KBM-7 (cell line): ENCODE measurements around the gene GNA14.
A peak's percentile ranks its signal among the peaks of the same experiment; 100 is the strongest.
"Not testable (repeated sequence)": the region's sequence is repeated elsewhere in the genome, so short reads cannot be mapped to it uniquely, and the experiment has no call there.

Experiments used
- DNase-seq: peaks from one replicate; pipeline ENCODE4 v3.0.0-alpha.2; 2015
- in situ Hi-C: fragments of 300-500 bp; cut with MboI; formaldehyde crosslinking; loops from 2 replicates; pipeline ENCODE4 v1.14.3; 2020; ENCODE audit warnings: low sequenced_read_pairs, low pct_unique_long_range_greater_than_20kb, mixed read lengths

Gene GNA14

DNA sequence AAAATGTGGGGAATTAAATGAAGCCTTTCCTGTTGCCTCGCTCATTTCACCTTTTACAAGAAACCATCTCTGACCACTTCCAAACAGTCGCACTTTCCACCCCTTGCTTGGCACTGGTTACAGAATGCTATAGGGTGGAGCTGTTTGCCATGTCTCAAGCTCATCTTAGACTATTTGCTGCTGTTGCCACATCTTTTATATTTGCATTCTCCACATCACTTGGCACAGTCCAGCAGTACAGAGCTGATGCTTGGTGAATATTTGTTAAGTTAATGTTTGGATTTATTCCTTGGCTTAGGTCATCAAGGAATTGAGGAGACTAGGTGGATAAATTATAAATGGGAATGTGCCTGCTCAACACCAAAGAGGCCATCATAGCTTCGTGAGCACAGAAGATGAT is 53.2 kb downstream of the GNA14 start:
- in situ Hi-C loops = no loop called here
- DNase-seq = no peak

DNA sequence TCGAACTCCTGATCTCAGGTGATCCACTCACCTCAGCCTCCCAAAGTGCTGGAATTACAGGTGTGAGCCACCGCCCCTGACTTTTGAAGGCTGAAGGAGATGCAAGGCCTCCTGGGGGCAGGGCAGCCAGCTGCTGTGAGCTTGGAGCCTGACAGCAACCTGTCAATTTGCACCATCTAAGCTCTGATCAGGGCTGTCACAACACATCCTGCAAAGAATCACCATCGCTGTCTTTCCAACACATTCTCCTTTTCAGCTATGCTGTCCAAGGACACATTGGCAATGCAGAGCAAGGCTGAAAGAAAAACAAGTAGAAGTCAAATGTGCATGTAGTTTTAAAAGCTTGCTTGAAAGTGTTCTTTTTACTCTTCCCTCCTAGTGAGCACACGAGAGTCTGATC is 54.6 kb downstream of the GNA14 start:
- in situ Hi-C loops = no loop called here
- DNase-seq = no peak

DNA sequence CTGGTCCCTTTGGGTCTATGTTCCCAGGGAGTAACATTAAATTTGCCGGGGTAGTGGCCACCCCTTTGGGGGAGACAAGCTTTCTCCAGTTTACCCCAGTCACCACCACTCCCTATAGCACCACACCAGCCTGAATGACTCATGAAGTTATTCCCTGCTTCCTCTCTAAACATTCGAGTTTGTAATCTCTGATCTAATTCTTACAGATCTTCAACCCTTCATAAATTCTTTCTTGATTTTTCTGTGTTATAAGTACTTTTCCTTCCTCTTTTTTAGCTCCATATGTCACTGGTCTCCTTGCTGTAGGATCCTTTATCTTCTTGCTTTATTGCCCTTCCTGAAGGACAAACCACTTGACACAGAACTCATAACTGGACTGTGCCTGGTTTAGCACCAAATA is 55.6 kb downstream of the GNA14 start:
- DNase-seq = peak; percentile 63
- in situ Hi-C loops = no loop called here

DNA sequence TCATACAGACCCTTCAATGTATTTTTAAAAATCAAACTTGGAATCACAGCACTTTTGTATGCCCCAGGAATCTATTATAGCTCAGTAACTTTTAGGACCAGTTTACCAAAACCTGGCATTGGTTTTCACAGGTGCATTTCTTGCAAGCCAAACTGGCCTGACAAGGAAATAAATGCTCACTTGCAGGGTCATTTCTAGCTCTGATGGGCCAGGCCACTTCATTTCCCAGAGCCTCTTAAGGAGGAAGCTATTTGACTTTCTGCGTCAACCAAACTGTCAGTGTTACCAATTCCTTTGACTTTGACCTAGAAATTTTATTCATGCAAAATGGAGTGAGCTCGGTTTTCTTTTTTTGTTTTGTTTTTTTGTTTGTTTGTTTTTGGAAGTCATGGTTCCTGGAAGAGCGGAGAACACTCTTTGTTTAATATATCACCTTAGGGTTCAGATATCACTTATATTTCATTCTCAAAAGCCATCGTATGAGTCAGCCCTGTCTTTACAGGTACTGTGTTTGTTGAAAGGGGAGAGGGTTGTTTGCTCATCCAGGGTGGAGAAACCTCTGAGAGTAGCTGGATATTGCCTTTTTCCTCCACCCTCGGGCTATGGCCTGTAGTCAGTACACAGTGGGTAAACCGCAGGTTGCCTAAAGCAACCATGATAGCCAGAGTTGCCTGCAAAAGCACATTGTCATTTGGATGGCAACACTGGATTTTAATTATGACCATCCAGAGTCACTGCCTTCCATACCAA is 58.9 kb downstream of the GNA14 start:
- in situ Hi-C loops = no loop called here
- DNase-seq = no peak

DNA sequence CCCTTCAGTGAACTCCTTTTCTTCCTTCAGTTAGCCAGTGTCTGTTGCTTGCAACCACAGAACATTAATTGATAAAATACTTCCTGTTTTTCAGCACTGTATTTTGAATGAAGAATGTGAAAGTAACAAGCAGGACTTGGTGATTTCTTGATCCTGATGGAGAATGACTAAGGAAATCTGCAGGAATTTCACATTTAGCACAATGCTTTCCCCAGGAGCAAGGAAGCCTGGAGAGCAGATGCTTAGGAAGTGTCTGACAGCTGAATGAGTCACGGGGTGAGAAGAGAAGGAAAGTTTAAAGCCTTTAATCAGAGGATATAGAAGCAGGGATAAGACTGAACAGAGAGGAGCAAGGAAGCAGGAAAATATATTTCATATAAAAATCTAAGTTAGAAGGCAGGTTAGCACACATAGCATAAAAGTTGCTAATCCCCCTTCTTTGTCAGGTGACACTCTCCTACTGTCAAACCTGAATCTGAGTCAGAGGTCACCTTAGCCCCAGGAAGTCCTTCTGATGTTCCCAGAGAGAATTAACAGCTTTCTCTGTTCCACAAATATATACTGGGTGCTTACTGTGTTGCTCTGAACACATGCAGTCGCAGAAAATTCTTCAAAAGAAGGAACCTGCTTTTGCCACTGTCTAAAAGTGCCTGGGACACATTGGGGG is 59.7 kb downstream of the GNA14 start:
- DNase-seq = peak; percentile 49
- in situ Hi-C loops = no loop called here

DNA sequence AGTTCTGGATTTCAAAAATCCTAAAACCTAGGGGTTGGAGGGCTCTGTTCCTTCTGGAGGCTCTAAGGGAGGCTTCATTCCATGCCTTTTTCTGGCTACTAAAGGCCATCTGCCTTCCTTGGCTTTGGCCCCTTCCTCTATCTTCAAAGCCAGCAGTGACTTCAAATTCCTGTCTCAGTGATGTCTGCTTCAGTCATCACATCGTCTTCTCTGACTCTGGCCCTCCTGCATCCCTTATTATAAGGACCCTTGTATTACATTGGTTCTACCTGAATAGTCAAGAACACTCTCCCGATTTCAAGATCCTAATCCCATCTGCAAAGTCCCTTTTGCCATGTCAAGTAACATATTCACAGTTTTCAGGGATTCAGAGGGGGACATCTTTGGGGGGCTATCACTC is 60.3 kb downstream of the GNA14 start:
- in situ Hi-C loops = no loop called here
- no peak for DNase-seq

DNA sequence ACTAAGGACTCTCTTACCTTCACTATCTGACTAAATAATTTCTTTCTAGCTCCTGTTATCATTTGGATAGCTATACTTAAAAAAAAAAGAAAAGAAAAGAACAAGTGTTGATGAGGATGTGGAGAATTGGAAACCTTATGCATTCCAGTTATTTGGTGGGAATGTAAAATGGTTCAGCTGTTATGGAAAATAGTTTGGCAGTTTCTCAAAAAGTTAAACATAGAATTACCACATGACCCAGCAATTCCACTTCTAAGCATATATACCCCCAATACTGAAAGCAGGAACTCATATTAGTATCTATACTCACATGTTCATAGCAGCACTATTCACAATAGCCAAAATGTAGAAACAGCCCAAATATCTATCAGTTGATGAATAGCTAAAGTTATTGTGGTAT is 61.1 kb downstream of the GNA14 start:
- DNase-seq = no peak
- in situ Hi-C loops = no loop called here

DNA sequence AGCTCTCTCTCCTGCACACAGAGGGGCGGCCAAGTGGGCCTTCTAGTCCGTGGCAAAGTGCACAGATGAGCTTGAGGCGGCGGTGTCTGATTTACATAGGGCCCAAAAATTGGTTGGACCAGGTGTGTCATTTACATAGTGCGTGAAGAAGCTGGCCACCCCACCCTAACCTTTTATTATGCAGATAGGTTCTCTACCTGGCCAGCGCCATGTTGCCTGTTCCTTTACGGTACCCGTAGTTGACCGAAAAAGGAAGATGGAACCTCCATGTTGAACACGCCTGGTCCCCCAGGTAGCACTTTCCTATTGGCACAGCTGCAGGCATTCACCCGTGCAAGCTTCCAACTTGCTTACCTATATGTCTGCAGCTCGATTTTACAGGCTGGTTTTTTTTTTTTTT is 61.5 kb downstream of the GNA14 start:
- no peak for DNase-seq
- in situ Hi-C loops = no loop called here

DNA sequence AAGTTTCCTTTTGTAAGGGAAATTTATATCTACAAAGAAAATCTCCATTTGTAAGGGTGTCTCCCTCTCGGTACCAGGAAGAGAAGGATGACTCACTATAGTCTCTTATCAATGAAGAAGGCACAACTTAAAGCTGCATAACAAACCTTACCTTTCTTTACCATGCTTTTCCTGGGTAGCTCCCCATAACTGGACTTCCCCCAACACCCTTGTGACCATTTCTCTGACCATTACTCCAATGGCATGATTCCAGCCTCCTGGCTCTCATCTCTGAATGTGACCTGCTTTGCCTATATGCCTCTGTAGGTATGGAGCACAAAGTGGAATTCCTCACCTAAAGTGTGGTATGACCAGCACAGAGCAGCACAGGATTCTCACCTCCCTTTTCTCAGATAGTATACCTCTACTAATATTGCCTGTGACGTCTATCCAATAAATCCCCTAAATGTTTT is 62.8 kb downstream of the GNA14 start:
- DNase-seq = no peak
- in situ Hi-C loops = no loop called here

DNA sequence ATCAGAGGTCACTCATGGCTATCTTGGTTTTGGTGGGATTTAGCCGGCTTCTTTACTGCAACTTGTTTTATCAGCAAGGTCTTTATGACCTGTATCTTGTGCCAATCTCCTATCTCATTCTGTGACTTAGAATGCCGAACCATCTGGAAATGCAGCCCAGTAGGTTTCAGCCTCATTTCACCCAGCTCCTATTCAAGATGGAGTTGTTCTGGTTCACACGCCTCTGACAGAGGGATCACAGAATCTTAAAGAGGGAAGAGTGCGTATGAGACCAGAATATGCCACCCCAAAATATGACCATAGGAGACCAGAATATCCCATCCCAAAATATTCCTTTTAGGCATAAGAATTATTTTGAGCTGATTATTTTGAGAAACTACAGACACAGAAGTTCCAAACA is 63.2 kb downstream of the GNA14 start:
- in situ Hi-C loops, DNase-seq: not testable (repeated sequence)

DNA sequence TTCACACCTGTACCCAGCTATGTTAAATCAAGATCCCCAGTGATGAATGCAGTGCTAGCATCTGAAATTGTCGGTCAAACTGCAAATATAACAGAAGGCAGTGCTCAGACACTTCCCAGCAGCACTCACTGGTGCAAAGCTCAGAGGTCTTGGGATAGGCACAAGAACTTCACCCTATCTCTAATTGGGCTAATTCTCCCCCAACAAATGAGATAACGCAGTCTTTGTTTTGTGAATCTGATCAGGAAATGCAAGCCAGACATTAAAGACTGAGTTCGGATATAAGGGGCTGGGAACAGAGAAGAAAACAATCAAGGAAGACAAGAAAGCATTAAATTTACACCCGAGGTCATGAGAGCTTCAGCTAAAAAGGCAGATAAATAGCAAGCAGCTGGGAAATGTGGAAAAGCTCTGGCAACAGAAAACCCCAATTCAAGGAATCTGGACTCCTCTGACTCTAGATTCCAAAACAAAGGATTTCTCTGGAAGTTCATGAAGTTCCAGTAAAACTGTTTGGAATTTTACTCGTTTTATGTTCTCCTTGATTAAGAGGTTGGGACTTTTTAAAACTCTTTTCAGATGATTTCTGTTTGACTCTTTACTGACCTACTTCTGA is 65.1 kb downstream of the GNA14 start:
- in situ Hi-C loops = no loop called here
- DNase-seq = no peak

DNA sequence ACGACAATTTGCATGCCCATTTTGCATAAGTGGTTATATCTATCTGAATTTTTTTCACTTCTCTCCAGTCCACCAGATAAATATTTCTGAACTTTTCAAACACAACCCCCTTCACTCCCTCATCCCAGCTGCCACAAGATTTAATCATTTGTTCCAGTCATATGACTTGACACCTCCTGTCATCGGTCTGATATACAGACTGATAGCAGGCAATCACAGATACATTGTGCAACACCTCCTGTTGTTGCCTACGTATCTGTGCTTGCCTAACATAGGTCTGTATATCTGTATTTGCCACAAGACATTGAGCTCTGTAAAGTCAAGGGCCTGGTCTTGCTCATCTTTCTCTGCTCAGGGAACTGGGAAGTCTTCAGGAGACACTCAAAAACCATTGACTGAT is 65.6 kb downstream of the GNA14 start:
- DNase-seq = no peak

DNA sequence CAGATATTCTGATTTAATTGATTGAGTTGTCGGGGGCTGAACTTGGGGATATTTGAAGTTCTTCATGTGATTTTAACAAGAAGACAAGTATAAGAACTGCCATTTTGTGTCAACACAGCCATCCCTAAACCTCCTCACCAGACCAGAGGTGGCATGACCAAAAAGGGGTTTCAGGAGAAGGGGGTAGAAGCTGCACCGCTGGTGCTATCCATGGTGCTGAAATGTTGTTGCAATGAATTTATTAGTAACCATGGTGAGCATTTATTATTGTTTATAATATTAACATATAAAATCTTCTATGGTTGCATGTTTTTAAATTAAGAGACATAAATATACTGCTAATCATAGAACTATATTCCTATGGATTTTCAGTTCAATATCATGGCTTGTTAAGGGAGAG is 72.3 kb downstream of the GNA14 start:
- DNase-seq = peak; percentile 37
- in situ Hi-C loops = no loop called here

More for the DNA sequence above, 65.6 kb downstream of the GNA14 start:
- in situ Hi-C loops = no loop called here

DNA sequence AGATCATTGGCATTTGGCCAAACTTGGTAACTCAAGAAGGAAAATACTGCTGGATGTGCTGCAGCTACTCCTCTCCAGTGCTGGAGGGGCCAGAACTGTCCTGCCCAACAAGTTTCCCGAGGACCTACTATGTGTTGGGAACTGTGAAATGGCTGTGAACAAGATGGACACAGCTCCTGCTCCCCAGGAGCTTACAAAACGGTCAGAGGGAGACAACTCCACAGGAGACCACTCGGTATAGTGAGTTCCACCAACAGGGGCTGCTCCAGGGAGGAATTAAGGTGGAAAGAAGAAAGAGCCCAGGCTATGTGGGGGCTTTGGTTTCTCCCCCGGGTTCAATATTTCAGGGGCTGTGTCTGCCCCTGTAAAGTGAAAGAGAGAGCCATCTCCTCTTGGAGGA is 78.8 kb downstream of the GNA14 start:
- DNase-seq = no peak
- in situ Hi-C loops = no loop called here

DNA sequence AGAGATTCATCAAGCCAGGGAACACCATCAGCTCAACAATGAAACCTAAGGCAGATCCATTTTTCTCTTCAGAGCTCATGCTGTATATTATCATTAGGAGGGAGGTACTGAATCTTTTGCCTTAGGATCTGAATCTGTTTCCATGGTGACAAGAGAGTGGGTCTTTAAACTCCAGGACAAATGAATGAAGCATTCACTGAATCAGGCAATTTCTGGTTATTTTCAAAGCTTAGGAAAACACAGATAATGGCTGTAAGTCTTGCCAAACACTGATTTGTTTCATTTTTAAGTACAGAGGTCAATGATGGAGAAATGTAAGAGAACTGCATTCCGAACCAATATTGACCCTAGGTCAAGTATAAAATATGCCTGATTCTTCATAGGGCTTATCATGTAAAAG is 84.9 kb downstream of the GNA14 start:
- no peak for DNase-seq
- in situ Hi-C loops = no loop called here

DNA sequence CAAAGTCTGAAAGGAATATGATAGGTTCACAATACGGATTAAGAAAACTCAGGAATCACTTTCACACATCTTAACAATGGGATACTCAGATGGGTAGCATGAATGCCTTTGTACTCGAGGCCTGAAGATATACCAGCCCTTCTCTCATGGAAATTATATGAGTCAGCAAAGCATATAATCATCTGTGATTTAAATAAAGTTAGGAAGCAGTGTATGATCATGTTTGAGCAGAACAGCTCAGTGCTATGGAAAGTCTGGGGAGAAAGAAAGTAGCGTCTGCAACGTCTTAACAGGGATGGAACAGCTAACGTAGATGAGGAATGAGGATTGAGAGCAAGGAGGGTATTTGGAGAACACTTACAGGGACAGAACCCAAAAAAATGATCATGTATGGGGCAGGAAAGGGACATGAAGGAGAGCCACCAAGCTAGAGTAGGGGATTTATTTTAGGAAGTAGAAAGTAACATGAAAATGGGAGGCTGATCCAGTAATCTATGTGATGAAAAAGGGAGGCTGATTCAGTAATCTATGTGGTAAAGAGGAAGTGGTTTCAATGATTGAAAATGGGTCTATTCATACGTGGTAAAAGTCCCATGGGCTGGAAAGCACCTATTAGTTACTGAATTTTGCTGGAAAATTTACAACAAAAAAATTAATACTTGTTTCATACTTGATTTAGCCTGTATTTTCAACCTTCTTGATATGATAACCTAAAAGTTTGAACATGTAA is 85.9 kb downstream of the GNA14 start:
- peak; percentile 16 for DNase-seq
- in situ Hi-C loops = no loop called here

DNA sequence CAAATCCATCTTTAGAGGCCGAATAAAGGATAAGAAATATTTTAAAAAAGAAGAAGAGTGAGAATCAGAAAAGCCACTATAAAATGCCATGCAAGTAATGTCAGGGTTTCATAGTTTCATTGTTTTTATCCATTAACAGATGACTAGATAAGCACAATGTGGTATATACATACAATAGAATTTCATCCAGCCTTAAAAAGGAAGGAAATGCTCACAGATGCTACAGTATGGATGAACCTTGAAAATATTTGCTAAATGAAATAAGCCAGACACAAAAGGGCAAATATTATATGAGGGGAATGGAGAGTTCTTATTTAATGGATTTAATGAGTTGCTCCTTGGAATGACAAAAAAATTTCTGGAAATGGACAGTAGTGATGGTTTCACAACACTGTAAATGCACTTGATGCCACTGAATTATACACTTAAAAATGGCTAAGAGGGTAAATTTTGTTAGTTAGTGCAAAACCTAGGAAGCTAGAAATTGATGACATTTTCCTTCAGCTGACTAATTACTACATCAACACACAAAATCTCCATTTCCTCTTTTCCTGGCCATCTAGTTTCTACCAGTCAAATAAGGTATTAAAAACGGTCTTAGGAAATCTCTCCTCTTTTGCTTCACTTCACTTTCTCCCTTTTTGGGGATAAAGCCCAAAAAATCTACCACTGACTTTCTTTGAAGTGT is 86.6 kb downstream of the GNA14 start:
- DNase-seq = no peak
- in situ Hi-C loops = no loop called here

DNA sequence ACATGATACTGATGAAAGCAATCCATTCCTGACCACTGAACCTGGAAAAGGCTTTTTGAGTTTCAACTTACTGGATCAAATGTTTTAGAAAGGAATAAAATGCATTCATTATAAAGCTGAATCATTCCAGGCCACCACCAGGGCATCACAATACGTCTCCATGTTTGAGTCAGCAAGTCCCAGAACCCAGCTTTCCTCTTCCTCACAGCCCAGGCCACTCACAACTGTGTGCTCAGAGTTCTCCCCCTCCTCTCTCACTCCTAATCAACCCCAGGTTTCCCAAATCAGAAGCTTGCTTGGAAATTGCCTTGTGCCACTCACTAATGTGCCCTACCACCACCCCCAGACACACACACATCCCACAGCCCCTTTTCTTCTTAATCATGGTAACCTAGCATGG is 91.7 kb downstream of the GNA14 start:
- DNase-seq = no peak
- in situ Hi-C loops = no loop called here

DNA sequence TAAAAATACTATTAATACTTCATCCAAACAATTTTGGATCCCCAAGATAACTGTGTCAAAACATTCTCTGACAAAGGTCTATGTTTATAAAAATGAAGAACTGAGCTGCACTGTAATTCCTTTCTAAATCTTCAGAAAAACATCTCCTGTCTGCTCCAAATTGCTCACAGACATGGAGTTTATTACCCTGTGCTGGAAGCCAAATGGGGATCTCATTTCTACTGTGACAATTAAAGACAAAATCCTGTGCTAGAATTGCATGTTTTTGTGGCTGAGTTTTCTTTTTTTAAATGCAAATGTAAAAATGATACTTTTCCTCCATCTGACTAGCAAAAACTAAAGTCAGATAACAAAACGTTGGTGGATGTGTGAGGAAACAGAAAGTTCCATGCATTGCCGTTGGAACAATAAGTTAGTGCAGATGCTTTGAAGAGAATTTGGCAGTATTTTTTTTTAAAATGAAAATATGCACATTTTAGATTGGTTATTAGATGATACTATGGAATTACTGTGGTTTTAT is 93.5 kb downstream of the GNA14 start:
- no peak for DNase-seq
- in situ Hi-C loops = no loop called here
